Measurements from ENCODE around the gene CCL14. TPM values are rescaled to one million over a fixed set of nuclear protein-coding genes. Genes with fewer than 3 reads are reported as not detected.
"Not testable (repeated sequence)": the region's sequence is repeated elsewhere in the genome, so short reads cannot be mapped to it uniquely, and the experiment has no call there.

The CCL14 gene
- total RNA-seq, 1 donor from 2014 or later = 11.2 TPM

GRCh38 chr17:35943537-35943936 is 43.0 kb downstream of the CCL14 start, which contains the start of gene LYZL6:
Gene LYZL6 (minus strand): TSS chr17:35943713. CDS start chr17:35939356, 4,357 bp downstream.
- no peak for DNase-seq (ENCODE audit: extremely low read depth, low read depth, low spot score)

GRCh38 chr17:35942588-35943186 is 43.8 kb downstream of the CCL14 start:
- DNase-seq (ENCODE audit: extremely low read depth, low read depth, low spot score) = no peak

- not testable (repeated sequence) for DNase-seq (ENCODE audit: extremely low read depth, low read depth, low spot score)
Measured at GRCh38 chr17:35938492-35938891, 48.0 kb downstream of the CCL14 start.

- no peak for DNase-seq (ENCODE audit: extremely low read depth, low read depth, low spot score)
Measured at GRCh38 chr17:35936063-35936462, 50.5 kb downstream of the CCL14 start.

- DNase-seq (ENCODE audit: extremely low read depth, low read depth, low spot score) = no peak
Measured at GRCh38 chr17:35934760-35935159, 51.8 kb downstream of the CCL14 start.

Other genes with a start within 250 kb of the CCL14 start
- not detected in 2 replicates for gene GAS2L2, start 233.5 kb downstream of the CCL14 start, total RNA-seq
- not detected in 2 replicates for gene C17orf50, start 225.8 kb downstream of the CCL14 start, total RNA-seq
- 0.29 and 3.4 TPM in 2 replicates for gene MMP28, start 191.1 kb downstream of the CCL14 start, total RNA-seq
- 52.4 and 73.9 TPM in 2 replicates for gene TAF15, start 177.2 kb downstream of the CCL14 start, total RNA-seq
- not detected in 2 replicates for gene HEATR9, start 117.8 kb downstream of the CCL14 start, total RNA-seq
- gene CCL5, start 106.4 kb downstream of the CCL14 start, total RNA-seq = 1.6 and 1.8 TPM in 2 replicates
- gene RDM1, start 56.0 kb downstream of the CCL14 start, total RNA-seq = 0.47 TPM in 1 of 2 replicates, not detected in the other
- not detected in 2 replicates for gene LYZL6, start 43.0 kb downstream of the CCL14 start, total RNA-seq
- not detected in 2 replicates for gene CCL16, start 5.2 kb downstream of the CCL14 start, total RNA-seq
- gene CCL15, start 14.8 kb upstream of the CCL14 start, total RNA-seq = not detected in 2 replicates
- not detected in 2 replicates for gene CCL23, start 31.2 kb upstream of the CCL14 start, total RNA-seq
- gene CCL18, start 77.5 kb upstream of the CCL14 start, total RNA-seq = not detected in 2 replicates
- not detected in 2 replicates for gene CCL3, start 103.4 kb upstream of the CCL14 start, total RNA-seq
- gene CCL4, start 117.1 kb upstream of the CCL14 start, total RNA-seq = not detected in 2 replicates
- 0.39 and 1.3 TPM in 2 replicates for gene TBC1D3B, start 189.9 kb upstream of the CCL14 start, total RNA-seq
- not detected in 2 replicates for gene CCL3L1, start 210.0 kb upstream of the CCL14 start, total RNA-seq
- not detected in 2 replicates for gene CCL4L2, start 224.3 kb upstream of the CCL14 start, total RNA-seq

Measured in glomerular endothelial cell (primary cell).